GM21360 (cell line): ENCODE measurements around the gene TCF7L1.
"Not testable (repeated sequence)": the region's sequence is repeated elsewhere in the genome, so short reads cannot be mapped to it uniquely, and the experiment has no call there.

Experiments
- ATAC-seq: cut with Tn5 transposase; IDR thresholded peaks from one replicate; pipeline ENCODE4 v1.9.1; 2021; ENCODE audit warnings: mild to moderate bottlenecking, moderate library complexity; ENCODE audit not compliant: unreplicated experiment

TCF7L1 gene

GRCh38 chr2:85132397-85132796 is 795 bp upstream of the TCF7L1 start:
- ATAC-seq, result no peak

- no peak for ATAC-seq
These were observed 611 bp downstream of the TCF7L1 start for GRCh38 chr2:85133751-85134254.

- ATAC-seq, result no peak
These were observed 1.2 kb downstream of the TCF7L1 start for GRCh38 chr2:85134255-85134895.

GRCh38 chr2:85134896-85135659 is 1.9 kb downstream of the TCF7L1 start:
- no peak for ATAC-seq

GRCh38 chr2:85135660-85135914 is 2.4 kb downstream of the TCF7L1 start:
- no peak for ATAC-seq

GRCh38 chr2:85137156-85137555 is 4.0 kb downstream of the TCF7L1 start:
- no peak for ATAC-seq

GRCh38 chr2:85143463-85144082 is 10.4 kb downstream of the TCF7L1 start:
- no peak for ATAC-seq

- ATAC-seq, result no peak
These were observed 12.1 kb downstream of the TCF7L1 start for GRCh38 chr2:85145116-85145820.

GRCh38 chr2:85148190-85148589 is 15.0 kb downstream of the TCF7L1 start:
- ATAC-seq, result no peak

- ATAC-seq, result no peak
These were observed 17.8 kb downstream of the TCF7L1 start for GRCh38 chr2:85151026-85151425.

GRCh38 chr2:85152895-85153294 is 19.7 kb downstream of the TCF7L1 start:
- ATAC-seq, result no peak

GRCh38 chr2:85154048-85154753 is 21.0 kb downstream of the TCF7L1 start:
- ATAC-seq, result no peak

GRCh38 chr2:85155082-85155481 is 21.9 kb downstream of the TCF7L1 start:
- not testable (repeated sequence) for ATAC-seq

- ATAC-seq, result no peak
These were observed 23.0 kb downstream of the TCF7L1 start for GRCh38 chr2:85156153-85156552.

- no peak for ATAC-seq
These were observed 23.4 kb downstream of the TCF7L1 start for GRCh38 chr2:85156619-85157018.

- ATAC-seq, result no peak
These were observed 24.2 kb downstream of the TCF7L1 start for GRCh38 chr2:85157345-85157744.

- no peak for ATAC-seq
These were observed 25.5 kb downstream of the TCF7L1 start for GRCh38 chr2:85158559-85159273.

- ATAC-seq, result no peak
These were observed 26.4 kb downstream of the TCF7L1 start for GRCh38 chr2:85159589-85159988.

- ATAC-seq, result no peak
These were observed 28.1 kb downstream of the TCF7L1 start for GRCh38 chr2:85160966-85161960.
